Measurements from ENCODE around the gene DNAL1.

DNAL1 gene

GRCh38 chr14:73662487-73662943 is 17.7 kb downstream of the DNAL1 start:
- Mint-ChIP-seq H3K36me3 (peaks cover 10% of the 10 kb centered on the region), H3K27me3 (no peaks in the 10 kb centered on the region), H3K4me3 (no peak overlapping the region), H3K27ac (no peak overlapping the region), H3K9me3 (no peaks in the 10 kb centered on the region), H3K4me1 (no peaks in the 10 kb centered on the region)
- no peak for ATAC-seq (ENCODE audit: low read depth)
- DNase-seq (ENCODE audit: low spot score in 2 of 2): no peak

DNA sequence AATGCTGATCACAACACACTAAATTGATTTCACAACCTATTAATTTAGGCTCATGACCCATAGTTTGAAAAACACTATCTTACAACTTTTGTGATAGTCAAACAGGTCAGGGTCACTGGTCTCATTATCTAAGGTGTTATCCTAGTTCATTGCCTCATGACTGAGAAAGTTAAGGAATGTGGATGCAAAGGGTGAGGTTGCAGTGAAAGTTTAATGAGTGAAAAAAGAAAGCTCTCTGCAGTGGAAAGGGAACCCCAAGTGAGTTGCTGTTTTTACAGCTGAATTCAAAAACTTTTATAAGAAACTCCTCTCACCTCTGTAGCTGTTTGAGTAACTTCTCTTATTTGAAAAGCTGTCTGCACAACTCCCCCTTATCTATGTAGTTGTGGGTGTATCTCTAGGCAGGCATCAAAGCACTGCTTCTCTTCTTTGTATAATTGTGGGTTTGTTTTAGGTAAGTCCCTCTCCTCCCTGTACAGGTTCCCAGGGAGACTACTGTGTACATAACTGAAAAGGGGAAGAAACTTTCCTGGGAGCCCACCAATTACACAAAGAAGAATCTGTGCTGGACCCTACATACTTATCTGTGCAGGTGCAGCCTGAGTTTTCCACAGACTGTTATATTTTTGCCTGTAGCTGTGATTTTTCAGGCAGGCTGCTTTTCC is 18.9 kb downstream of the DNAL1 start:
- no peak overlapping the region for H3K27ac Mint-ChIP-seq
- no peak for DNase-seq (ENCODE audit: low spot score in 2 of 2)
- no peak for ATAC-seq (ENCODE audit: low read depth)
- H3K27me3 Mint-ChIP-seq: no peaks in the 10 kb centered on the region
- no peaks in the 10 kb centered on the region for H3K4me1 Mint-ChIP-seq
- H3K36me3 Mint-ChIP-seq: peaks cover 12% of the 10 kb centered on the region
- H3K9me3 Mint-ChIP-seq: no peaks in the 10 kb centered on the region
- no peak overlapping the region for H3K4me3 Mint-ChIP-seq

DNA sequence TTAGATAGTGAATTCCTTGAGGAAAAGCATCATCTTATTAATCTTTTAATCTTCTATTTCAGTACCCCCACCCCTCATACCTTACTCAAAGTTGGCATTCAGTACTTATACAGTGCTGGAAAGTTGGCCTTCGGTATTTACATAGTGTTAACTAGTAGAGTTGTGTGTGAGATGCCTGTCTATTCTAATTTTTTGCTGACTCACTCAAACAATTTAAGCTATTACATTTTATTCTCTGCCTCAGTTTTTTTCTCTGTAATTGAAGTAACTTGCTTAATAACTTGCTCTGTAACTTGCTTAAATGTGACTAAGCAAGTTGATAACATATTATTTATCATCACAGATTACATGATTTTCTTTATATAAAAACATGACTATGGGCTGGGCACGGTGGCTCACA is 20.3 kb downstream of the DNAL1 start:
- no peak for ATAC-seq (ENCODE audit: low read depth)
- Mint-ChIP-seq H3K36me3 (peaks cover 12% of the 10 kb centered on the region), H3K27me3 (no peaks in the 10 kb centered on the region), H3K9me3 (no peaks in the 10 kb centered on the region), H3K4me3 (no peak overlapping the region), H3K4me1 (no peaks in the 10 kb centered on the region), H3K27ac (no peak overlapping the region)
- DNase-seq (ENCODE audit: low spot score in 2 of 2): no peak

DNA sequence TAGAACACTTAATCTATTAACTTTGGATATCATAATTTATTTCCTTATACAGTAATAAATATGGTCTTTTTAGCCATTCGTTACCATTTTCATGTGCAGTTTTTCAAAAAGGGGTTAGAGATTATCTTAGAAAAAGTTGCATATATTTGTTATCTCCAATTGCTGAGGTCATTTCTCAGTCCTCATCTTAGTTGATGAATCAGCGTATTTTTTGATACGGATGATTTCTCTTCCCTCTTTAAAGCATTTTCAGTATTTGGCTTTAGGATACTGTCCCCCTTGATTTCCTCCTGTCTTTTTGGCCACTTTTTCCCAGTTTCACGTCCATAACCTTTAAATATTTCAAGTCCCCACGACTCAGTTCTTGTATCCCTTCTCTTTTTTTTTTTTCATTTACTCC is 21.8 kb downstream of the DNAL1 start:
- Mint-ChIP-seq H3K36me3 (peaks cover 12% of the 10 kb centered on the region), H3K4me3 (no peak overlapping the region), H3K27ac (no peak overlapping the region), H3K9me3 (no peaks in the 10 kb centered on the region), H3K4me1 (no peaks in the 10 kb centered on the region), H3K27me3 (no peaks in the 10 kb centered on the region)
- ATAC-seq (ENCODE audit: low read depth): no peak
- DNase-seq (ENCODE audit: low spot score in 2 of 2): no peak

DNA sequence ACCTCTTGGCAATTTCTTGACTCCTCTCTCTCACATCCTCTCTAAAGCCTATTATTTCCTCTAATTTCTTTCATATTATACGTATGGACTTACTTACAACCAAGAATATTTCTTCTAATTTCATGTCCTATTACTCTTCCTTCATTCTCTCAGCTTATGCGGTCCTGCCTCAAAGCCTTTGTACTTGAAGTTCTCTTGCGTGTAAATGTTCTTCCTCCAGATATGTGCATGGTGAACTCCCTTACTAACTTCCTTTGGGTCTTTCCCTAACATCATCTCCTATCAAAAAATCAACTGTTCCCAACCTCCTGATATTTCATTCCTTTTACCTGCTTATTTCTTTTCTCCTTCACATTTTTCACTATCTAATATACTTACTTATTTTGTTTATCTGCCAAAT is 23.1 kb downstream of the DNAL1 start:
- no peaks in the 10 kb centered on the region for H3K9me3 Mint-ChIP-seq
- peaks cover 6% of the 10 kb centered on the region for H3K36me3 Mint-ChIP-seq
- no peaks in the 10 kb centered on the region for H3K4me1 Mint-ChIP-seq
- ATAC-seq (ENCODE audit: low read depth) (no peak), DNase-seq (ENCODE audit: low spot score in 2 of 2) (no peak)
- no peak overlapping the region for H3K27ac Mint-ChIP-seq
- H3K27me3 Mint-ChIP-seq: no peaks in the 10 kb centered on the region
- H3K4me3 Mint-ChIP-seq: no peak overlapping the region

- H3K36me3 Mint-ChIP-seq: peaks cover 7% of the 10 kb centered on the region
- ATAC-seq (ENCODE audit: low read depth): no peak
- H3K4me1 Mint-ChIP-seq: no peaks in the 10 kb centered on the region
Observed at GRCh38 chr14:73674986-73675385, 30.2 kb downstream of the DNAL1 start.

DNA sequence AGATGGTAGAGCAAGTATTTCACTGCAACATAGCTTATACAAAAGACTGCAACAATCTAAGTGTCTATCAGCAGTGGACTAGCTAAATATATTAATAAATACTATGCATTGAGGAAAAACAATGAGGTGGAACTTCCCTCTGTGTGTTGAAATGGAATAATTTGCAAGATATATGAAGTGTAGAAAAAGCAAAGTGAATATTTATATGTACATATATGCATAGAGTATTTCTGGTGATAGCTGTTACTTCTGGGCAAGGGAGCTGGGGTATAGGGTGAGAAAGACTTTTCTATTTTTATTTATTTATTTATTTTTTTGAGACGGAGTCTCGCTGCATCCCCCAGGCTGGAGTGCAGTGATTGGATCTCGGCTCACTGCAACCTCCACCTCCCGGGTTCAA is 33.9 kb downstream of the DNAL1 start:
- Mint-ChIP-seq H3K36me3 (peaks cover 7% of the 10 kb centered on the region), H3K27ac (no peak overlapping the region), H3K27me3 (no peaks in the 10 kb centered on the region), H3K9me3 (no peaks in the 10 kb centered on the region), H3K4me1 (no peaks in the 10 kb centered on the region), H3K4me3 (no peak overlapping the region)
- ATAC-seq (ENCODE audit: low read depth): no peak
- no peak for DNase-seq (ENCODE audit: low spot score in 2 of 2)

More at GRCh38 chr14:73674986-73675385, 30.2 kb downstream of the DNAL1 start:
- H3K9me3 Mint-ChIP-seq: no peaks in the 10 kb centered on the region
- no peak for DNase-seq (ENCODE audit: low spot score in 2 of 2)
- peak overlapping the region; percentile 73 for H3K27ac Mint-ChIP-seq
- H3K4me3 Mint-ChIP-seq: no peak overlapping the region
- H3K27me3 Mint-ChIP-seq: no peaks in the 10 kb centered on the region

GRCh38 chr14:73680821-73681220 is 36.0 kb downstream of the DNAL1 start:
- no peaks in the 10 kb centered on the region for H3K27me3 Mint-ChIP-seq
- H3K36me3 Mint-ChIP-seq: peaks cover 6% of the 10 kb centered on the region
- no peak overlapping the region for H3K4me3 Mint-ChIP-seq
- H3K4me1 Mint-ChIP-seq: no peaks in the 10 kb centered on the region
- no peaks in the 10 kb centered on the region for H3K9me3 Mint-ChIP-seq
- no peak overlapping the region for H3K27ac Mint-ChIP-seq
- DNase-seq (ENCODE audit: low spot score in 2 of 2): no peak
- no peak for ATAC-seq (ENCODE audit: low read depth)

- Mint-ChIP-seq H3K4me3 (no peak overlapping the region), H3K4me1 (no peaks in the 10 kb centered on the region), H3K9me3 (no peaks in the 10 kb centered on the region), H3K27me3 (no peaks in the 10 kb centered on the region), H3K27ac (no peak overlapping the region), H3K36me3 (peaks cover 3% of the 10 kb centered on the region)
- DNase-seq (ENCODE audit: low spot score in 2 of 2): no peak
- ATAC-seq (ENCODE audit: low read depth): no peak
Observed at GRCh38 chr14:73684627-73685026, 39.8 kb downstream of the DNAL1 start.

DNA sequence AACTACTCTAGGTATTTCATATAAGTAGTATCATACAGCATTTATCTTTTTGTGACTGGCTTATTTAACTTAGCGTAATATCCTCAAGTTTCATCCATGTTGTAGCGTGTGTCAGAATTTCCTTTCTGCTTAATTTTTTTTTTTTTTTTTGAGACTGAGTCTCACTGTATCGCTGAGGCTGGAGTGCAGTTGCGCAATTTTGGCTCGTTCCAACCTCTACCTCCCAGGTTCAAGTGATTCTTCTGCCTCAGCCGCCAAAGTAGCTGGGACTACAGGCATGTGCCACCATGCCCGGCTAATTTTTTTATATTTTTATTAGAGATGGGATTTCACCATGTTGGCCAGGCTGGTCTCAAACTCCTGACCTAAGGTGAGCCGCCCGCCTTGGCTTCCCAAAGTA is 40.5 kb downstream of the DNAL1 start:
- Mint-ChIP-seq H3K27ac (no peak overlapping the region), H3K36me3 (peaks cover 3% of the 10 kb centered on the region), H3K4me3 (no peak overlapping the region), H3K27me3 (no peaks in the 10 kb centered on the region), H3K9me3 (no peaks in the 10 kb centered on the region), H3K4me1 (no peaks in the 10 kb centered on the region)
- DNase-seq (ENCODE audit: low spot score in 2 of 2) (no peak), ATAC-seq (ENCODE audit: low read depth) (no peak)

GRCh38 chr14:73686901-73687300 is 42.1 kb downstream of the DNAL1 start:
- Mint-ChIP-seq H3K27me3 (no peaks in the 10 kb centered on the region), H3K9me3 (no peaks in the 10 kb centered on the region), H3K4me1 (no peaks in the 10 kb centered on the region), H3K36me3 (peaks cover 5% of the 10 kb centered on the region), H3K4me3 (no peak overlapping the region), H3K27ac (no peak overlapping the region)
- DNase-seq (ENCODE audit: low spot score in 2 of 2) (no peak), ATAC-seq (ENCODE audit: low read depth) (no peak)

DNA sequence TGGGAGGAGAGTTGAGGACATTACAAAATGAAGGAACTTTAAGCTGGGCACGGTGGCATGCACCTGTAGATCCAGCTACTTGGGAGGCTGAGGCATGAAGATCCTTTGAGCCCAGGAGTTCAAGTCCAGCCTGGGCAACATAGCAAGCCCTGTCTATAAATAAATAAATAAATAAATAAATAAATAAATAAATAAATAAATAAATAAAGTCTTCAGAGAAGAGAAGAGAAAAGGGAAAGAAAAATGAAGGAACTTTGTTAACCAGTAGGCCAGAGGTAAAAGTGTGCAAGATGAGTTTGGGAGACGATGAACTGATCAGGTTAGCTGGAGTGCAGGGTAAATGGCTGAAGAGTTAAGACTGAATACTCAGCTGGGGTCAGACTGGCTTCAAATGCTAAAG is 49.3 kb downstream of the DNAL1 start:
- peaks cover 9% of the 10 kb centered on the region for H3K36me3 Mint-ChIP-seq
- peaks cover 2% of the 10 kb centered on the region for H3K4me1 Mint-ChIP-seq

DNA sequence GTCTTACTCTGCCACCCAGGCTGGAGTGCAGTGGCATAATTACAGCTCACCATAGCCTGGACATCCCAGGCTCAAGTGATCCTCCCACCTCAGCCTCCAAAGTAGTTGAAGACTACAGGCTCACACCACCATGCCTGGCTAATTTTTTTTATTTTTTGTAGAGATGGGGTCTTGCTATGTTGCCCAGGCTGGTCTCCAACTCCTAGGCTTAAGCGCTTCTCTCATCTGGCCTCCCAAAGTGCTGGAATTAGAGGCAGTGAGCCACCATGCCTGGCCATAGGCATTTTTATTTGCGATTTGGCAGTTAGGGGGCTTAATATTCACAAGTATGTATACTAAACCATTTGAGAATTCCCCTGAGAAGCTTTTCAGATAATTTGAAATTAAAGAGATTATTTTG is 50.3 kb downstream of the DNAL1 start:
- Mint-ChIP-seq H3K36me3 (peaks cover 9% of the 10 kb centered on the region), H3K9me3 (no peaks in the 10 kb centered on the region), H3K4me3 (no peak overlapping the region), H3K4me1 (peaks cover 2% of the 10 kb centered on the region), H3K27me3 (no peaks in the 10 kb centered on the region), H3K27ac (no peak overlapping the region)
- no peak for ATAC-seq (ENCODE audit: low read depth)
- no peak for DNase-seq (ENCODE audit: low spot score in 2 of 2)

More for the DNA sequence above, 49.3 kb downstream of the DNAL1 start:
- Mint-ChIP-seq H3K27ac (no peak overlapping the region), H3K27me3 (no peaks in the 10 kb centered on the region), H3K9me3 (no peaks in the 10 kb centered on the region), H3K4me3 (no peak overlapping the region)
- ATAC-seq (ENCODE audit: low read depth) (no peak), DNase-seq (ENCODE audit: low spot score in 2 of 2) (no peak)

DNA sequence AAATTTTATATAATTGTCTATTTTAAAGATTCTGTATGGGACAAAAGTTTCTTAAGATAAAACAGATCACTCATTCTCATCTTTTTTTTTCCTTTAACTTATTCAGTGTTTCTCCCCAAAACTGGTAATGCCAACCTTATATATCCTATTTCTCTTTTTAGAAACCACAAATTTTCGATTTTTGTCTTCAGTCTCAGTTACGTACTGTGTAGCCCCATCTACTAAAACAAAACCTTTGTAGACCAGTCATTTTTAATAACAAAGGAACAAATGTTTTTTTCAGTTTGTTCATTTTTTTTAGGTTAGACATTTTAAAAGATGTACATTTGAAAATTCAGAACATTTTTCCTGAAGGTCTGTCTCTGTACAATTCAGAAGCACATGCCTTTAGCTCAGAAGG is 51.2 kb downstream of the DNAL1 start:
- Mint-ChIP-seq H3K36me3 (peaks cover 7% of the 10 kb centered on the region), H3K27ac (no peak overlapping the region), H3K4me3 (no peak overlapping the region), H3K4me1 (peaks cover 7% of the 10 kb centered on the region), H3K27me3 (no peaks in the 10 kb centered on the region), H3K9me3 (no peaks in the 10 kb centered on the region)
- ATAC-seq (ENCODE audit: low read depth) (no peak), DNase-seq (ENCODE audit: low spot score in 2 of 2) (no peak)
